ENCODE results near the gene CREM.

The CREM gene

GRCh38 chr10:35136263-35136815 is 9.7 kb downstream of the CREM start:
- no peak for DNase-seq

GRCh38 chr10:35140126-35140525 is 13.5 kb downstream of the CREM start:
- no peak for DNase-seq

GRCh38 chr10:35140727-35141126 is 14.1 kb downstream of the CREM start:
- DNase-seq: no peak

- no peak for DNase-seq
These were observed 23.7 kb downstream of the CREM start for GRCh38 chr10:35150308-35150707.

- DNase-seq: no peak
These were observed 26.3 kb downstream of the CREM start for GRCh38 chr10:35152992-35153391.

- no peak for DNase-seq
These were observed 27.1 kb downstream of the CREM start for GRCh38 chr10:35153716-35154115.

GRCh38 chr10:35160743-35161142 is 34.1 kb downstream of the CREM start:
- DNase-seq: no peak

GRCh38 chr10:35161906-35162305 is 35.3 kb downstream of the CREM start:
- DNase-seq: no peak

- no peak for DNase-seq
These were observed 38.5 kb downstream of the CREM start for GRCh38 chr10:35165136-35165535.

- DNase-seq: no peak
These were observed 39.2 kb downstream of the CREM start for GRCh38 chr10:35165811-35166210.

GRCh38 chr10:35166607-35167006 is 40.0 kb downstream of the CREM start:
- no peak for DNase-seq

- DNase-seq: no peak
These were observed 40.7 kb downstream of the CREM start for GRCh38 chr10:35167342-35167741.

- DNase-seq: no peak
These were observed 45.5 kb downstream of the CREM start for GRCh38 chr10:35172146-35172545.

- no peak for DNase-seq
These were observed 45.9 kb downstream of the CREM start for GRCh38 chr10:35172574-35172973.

- no peak for DNase-seq
These were observed 51.7 kb downstream of the CREM start for GRCh38 chr10:35178331-35178730.

GRCh38 chr10:35182631-35183510 is 56.2 kb downstream of the CREM start:
- no peak for DNase-seq

- no peak for DNase-seq
These were observed 58.0 kb downstream of the CREM start for GRCh38 chr10:35184527-35185171.

- no peak for DNase-seq
These were observed 58.8 kb downstream of the CREM start for GRCh38 chr10:35185260-35186034.

- DNase-seq: no peak
These were observed 62.3 kb downstream of the CREM start for GRCh38 chr10:35188954-35189353.

- no peak for DNase-seq
These were observed 64.9 kb downstream of the CREM start for GRCh38 chr10:35191523-35191922.

GRCh38 chr10:35192645-35193249 is 66.1 kb downstream of the CREM start:
- no peak for DNase-seq

- no peak for DNase-seq
These were observed 67.8 kb downstream of the CREM start for GRCh38 chr10:35194471-35194870.

- no peak for DNase-seq
These were observed 68.3 kb downstream of the CREM start for GRCh38 chr10:35194906-35195305.

All from NCI-H524 treated with DMSO at 0.1 percent for 48 hours (cell line).